ENCODE measurements around the gene SEMA4G.
A peak's percentile ranks its signal among the peaks of the same experiment; 100 is the strongest.
"Not testable (repeated sequence)": the region's sequence is repeated elsewhere in the genome, so short reads cannot be mapped to it uniquely, and the experiment has no call there.

SEMA4G gene

DNA sequence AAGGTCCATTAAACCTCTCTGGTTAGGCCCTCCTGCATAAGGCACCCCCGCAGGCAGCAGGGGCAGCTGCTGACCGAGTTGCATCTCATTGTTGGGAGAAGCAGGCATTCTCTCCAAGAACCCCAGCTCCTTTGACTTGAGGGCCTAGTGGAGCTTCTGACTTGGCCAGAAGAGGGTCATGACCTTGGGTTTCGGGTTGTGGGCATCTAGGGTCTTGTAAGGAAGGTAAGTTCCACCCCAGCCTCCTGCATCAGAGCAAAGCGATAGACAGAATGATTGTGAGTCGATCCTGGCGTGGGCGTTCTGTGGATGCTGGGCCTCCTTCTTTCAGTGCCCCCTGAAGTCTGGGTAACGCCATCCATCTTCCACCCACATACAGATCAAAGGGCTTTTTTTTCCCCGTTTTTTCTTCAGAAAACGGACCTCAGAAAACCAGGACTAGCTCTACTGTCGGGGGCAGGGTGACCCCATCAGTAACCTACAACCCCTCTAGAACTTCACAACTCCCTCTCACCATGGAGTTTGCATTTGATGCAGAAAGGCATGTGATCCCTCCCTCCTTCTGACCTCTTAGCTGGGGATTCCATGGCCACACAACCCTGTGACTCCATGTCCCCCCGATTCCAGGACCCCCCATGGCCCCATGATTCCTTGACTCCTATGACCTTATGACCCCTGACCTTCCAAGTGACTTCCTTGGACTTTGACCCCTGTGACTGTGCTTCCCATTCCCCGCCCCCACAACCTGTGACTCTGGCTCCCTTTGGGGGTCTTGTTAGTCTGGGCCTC is 3.0 kb downstream of the SEMA4G start:
- no peak for DNase-seq

DNA sequence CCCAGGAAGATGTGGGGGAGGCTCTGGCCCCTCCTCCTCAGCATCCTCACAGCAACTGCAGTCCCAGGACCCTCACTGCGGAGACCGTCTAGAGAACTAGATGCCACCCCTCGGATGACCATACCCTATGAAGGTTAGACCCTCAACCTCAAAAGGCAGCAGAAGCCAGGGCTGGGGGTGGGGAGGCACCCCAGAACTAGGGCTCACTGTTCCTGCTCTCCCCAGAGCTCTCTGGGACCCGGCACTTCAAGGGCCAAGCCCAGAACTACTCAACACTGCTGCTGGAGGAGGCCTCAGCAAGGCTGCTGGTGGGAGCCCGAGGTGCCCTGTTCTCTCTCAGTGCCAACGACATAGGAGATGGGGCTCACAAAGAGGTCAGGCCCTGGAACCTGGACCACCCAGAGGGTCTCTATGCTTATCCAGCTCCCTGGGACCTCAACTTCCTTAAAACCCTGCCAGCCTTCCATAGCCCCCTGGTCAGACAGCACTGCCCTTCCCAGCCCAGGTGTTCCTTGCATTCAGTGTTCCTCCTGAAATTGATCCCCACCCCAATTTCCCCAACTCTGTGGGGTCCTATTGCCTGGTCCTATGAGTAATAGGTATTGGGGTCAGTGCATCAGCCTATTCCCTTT is 3.7 kb downstream of the SEMA4G start:
- DNase-seq, result no peak

DNA sequence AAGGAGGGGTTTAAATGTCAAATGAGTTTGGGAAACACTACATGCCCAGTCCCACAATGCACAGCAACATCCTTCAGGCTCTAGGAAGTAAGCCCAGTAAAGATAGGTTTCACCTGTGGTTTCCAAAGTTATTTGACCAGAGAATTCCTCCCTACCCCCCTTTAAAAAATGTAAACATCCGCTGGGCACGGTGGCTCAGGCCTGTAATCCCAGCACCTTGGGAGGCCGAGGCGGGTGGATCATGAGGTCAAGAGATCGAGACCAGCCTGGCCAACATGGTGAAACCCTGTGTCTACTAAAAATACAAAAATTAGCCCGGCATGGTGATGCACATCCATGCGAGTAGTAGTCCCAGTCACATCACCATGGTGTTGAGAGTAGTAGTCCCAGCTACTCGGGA is 6.1 kb downstream of the SEMA4G start:
- DNase-seq, result not testable (repeated sequence)

DNA sequence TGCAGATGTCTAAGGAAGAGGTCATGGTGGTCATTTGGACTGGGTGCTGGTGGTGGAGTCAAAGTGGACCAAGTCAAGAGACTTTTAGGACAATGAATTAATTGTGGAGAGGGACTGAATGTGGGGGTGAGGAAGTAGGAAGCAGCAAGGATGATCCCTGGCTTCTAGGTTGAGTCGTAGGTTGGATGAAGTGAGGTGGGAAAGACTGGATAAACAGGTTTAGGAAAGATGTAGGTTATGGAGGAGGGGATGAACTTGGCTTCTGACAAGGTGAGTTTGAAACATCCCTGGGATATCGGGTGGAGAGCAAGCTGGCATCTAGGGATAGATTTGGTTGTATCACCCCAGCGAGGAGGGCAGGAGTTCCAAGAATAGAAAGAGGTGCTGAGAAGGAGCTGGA is 7.6 kb downstream of the SEMA4G start:
- DNase-seq, result no peak

DNA sequence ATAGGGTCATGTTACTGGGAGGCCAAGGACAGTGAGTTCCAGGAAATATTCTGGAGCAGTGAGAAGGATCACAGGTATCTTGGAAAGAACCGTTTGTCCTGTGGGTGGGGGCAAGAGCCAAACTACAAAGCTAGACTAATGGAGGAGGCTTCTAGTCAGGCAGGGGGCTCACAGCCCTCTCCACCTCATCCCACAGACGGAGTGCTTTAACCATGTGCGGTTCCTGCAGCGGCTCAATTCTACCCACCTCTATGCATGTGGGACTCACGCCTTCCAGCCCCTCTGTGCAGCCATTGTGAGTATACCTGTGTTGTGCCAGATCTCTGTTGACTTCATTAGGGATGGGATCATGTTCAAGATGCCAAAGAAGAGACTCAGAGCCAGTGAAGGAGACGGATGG is 8.1 kb downstream of the SEMA4G start:
- no peak for DNase-seq

DNA sequence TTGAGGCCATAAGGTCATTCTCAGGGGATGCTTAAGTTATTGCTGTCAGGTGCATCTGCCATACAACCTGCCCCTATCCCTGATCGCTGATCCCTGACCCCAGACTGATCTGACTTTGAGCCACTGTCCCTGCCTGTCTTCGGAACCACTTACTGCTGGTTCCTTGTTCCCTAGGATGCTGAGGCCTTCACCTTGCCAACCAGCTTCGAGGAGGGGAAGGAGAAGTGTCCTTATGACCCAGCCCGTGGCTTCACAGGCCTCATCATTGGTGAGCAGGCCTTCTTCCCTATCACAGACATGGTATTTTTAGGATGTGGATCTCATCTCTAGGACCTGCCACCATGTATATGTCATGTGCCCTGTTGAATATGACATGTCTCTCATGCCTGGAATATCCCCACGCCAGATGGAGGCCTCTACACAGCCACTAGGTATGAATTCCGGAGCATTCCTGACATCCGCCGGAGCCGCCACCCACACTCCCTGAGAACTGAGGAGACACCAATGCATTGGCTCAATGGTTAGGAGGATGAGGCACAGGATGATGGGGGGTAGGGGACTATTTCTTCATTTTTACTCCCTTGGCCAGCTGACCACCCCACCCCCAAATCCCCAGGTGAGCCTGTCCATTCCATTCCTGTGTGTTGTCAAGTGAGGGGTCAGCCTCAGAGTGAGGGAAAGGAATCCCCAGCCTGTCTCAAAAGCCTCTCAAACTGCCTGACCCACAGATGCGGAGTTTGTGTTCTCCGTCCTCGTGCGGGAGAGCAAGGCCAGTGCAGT is 9.0 kb downstream of the SEMA4G start:
- DNase-seq, result no peak

DNA sequence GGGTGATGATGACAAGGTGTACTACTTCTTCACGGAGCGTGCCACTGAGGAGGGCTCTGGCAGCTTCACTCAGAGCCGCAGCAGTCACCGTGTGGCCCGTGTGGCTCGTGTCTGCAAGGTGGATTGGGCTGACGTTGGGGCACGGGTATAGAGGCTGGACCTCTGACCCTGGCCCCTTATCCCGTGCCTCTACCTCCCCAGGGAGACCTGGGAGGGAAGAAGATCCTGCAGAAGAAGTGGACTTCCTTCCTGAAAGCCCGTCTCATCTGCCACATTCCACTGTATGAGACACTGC is 9.5 kb downstream of the SEMA4G start:
- no peak for DNase-seq

DNA sequence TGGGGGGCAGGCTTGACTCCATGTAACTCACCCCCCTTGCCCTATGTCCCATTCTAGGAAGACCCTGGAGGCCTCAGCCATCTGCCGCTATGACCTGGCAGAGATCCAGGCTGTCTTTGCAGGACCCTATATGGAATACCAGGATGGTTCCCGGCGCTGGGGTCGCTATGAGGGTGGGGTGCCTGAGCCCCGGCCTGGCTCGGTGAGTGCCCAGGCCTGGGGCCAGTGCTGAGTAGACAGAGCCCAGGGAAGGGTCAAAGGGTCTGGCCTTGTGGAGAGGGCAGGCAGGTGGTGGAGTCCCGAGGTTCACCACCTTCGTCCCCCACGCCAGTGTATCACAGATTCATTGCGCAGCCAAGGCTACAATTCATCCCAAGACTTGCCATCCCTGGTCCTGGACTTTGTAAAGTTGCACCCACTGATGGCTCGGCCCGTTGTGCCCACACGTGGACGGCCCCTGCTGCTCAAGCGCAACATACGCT is 10.5 kb downstream of the SEMA4G start:
- no peak for DNase-seq

DNA sequence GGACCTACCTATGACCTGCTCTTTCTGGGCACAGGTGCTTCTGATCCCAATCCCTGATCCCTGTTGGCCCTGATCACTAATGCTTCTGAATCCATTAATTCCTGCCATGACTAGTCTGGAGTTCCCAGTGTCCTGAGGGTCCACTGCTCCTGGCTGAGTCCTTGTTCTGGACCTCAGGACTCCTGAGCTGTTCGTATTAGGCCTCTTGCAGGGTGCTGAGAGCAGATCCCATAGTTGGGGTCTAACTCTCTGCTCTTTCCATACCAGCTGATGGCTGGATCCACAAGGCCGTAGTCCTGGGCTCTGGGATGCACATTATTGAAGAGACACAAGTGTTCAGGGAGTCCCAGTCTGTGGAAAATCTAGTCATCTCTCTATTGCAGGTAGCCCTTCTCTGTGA is 11.0 kb downstream of the SEMA4G start:
- no peak for DNase-seq

DNA sequence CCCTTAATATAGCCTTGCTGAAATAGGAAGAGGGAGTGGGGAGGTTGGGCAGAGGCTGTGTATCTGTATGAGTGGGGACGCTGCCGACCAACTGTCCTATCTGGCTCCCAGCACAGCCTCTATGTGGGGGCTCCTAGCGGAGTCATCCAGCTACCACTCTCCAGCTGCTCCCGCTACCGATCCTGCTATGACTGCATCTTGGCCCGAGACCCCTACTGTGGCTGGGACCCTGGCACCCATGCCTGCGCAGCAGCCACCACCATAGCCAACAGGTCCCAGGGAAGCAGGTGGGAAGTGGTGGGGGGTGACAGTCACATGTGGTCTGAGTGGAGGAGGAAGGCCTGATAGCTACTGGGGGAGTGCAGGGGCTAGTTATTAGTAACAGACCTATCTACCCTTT is 11.4 kb downstream of the SEMA4G start:
- DNase-seq, result no peak

DNA sequence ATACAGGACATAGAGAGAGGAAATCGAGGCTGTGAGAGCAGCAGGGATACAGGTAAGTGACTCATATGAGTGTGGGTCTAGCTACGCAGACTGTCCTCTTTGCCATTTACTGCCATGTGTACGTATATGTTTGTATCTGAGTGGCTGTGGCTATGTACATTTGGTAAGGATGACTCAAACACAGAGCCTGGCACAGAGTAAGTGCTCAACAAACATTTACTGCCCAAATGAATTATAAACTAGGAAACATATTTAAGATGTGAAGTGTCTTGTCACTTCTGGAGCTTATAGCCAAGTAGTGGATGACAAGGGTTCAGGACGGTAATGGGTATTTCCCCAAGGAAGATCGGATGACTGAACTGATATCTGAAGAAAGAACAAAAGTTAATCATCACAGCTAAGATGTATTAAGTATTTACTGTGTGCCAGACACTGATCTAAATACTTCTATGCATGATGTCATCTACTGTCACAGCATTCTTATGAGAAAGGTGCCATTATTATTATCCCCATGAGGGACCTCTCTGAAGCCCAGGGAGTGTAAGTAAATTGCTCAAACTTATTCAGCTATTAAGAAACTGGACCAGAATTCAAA is 12.0 kb downstream of the SEMA4G start:
- DNase-seq, result no peak

DNA sequence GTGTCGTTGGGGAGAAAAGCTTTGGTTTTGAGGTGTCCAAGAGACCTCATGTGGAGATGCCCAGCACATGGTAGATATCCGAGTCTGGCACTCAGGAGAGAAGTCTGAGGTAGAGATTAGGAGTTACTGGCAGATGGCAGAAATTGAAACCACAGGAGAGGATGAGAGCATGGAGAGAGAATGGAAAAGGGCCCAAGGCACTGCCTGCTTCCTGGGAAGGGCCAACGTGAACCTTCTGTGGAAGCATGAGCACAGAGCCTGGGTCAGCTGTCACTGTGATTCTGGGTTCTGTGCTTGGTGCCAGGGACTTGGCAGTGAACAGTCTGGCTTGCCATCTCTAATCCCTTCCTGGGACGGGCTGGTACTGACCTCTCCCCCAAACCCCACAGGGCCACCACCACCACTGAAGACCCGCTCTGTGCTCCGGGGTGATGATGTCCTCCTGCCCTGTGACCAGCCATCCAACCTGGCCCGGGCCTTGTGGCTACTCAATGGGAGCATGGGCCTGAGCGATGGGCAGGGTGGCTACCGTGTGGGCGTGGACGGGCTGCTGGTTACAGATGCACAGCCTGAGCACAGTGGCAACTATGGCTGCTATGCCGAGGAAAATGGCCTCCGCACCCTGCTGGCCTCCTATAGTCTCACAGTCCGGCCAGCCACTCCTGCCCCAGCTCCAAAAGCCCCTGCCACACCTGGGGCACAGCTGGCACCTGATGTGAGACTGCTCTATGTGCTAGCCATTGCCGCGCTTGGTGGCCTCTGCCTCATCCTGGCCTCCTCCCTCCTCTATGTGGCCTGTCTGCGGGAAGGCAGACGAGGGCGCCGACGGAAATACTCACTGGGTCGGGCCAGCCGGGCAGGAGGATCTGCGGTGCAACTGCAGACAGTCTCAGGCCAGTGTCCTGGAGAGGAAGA is 13.9 kb downstream of the SEMA4G start:
- DNase-seq, result no peak

DNA sequence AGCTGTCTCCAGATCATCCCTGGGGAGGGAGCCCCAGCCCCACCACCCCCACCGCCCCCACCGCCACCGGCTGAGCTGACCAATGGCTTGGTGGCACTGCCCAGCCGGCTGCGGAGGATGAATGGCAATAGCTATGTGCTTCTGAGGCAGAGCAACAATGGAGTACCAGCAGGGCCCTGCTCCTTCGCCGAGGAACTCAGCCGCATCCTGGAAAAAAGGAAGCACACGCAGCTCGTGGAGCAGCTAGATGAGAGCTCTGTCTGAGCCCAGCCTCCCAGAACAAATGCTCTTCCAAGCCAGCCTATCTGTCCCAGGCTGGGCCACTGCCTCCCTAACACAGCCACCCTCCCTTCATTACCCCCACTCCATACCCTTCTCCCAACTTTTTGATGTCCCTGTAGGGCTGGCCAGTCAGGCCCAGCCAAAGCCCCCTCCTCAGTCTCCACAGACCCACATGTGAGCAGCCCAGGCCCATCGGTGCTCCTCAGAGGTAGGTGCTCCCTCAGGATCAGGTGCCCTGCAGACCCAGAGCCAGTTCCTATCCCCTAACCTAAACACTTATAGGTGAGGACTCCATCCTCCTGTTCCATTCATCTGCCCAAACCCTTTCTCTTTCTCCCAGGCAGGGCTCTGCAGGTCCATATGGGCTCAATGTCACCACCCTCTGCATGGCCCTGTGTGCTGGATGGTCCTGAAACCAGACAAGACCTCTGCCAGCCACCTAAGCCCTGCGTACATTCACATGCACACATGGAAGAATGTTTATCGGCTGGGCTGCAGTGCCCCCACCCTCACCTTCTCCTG is 14.8 kb downstream of the SEMA4G start:
- no peak for DNase-seq

DNA sequence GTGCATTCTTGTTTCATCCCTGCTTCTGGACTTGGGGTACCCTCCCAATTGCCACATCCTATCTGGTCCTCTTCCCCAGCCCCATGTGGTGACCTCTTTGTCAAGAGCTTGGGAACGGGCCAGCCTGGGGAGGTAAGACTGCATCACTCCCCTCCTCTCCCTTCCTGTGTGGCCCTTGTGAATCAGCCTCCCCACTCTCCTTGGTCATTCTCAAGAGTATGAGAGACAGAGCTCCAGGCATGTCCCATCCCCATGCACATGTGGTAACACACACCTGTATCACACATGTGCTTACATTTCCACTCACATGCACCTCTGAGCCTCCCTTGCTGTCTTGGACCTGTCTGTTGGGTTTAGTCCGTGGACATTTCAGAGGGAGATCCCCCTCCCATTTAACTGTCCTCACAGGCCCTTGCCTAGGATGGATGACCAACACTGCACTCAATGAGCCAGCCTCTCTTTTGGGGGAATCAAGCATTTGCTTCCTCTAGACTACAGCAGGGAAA is 15.4 kb downstream of the SEMA4G start:
- no peak for DNase-seq

DNA sequence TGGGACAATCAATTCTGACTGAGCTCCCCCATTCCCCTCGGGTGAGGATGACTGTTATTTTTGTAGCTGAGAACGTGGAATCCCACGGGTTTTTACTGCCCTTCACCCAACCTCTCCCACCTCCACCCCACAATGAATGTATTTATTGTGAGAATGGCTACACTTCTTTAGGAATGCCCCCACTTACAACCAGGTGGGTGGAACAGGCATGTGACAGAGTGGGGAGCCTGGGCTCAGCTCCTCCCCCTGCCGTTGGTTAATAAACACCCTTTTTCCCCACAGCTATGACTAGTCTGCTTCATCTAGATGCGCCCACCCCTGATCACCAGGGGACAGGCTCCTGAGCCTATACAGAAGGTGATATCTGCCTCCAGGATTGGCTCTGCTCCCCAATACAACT is 16.0 kb downstream of the SEMA4G start:
- DNase-seq, result no peak

DNA sequence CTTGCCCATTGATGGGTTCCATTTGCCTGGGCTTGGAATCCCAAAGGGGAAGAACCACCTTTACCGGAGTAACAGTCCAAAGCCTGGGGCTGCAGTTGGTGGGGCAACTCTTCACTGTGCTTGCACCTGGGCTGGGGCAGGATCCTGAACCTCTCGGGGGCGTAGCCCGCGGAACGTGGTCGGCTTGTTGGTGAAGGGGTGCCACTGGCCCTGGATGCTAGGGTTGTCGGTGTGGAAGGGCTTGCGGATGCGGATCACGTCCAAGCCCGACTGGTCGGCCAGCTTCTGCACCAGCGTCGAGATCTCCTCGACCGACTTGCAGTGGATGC is 17.3 kb downstream of the SEMA4G start:
- DNase-seq, result no peak

DNA sequence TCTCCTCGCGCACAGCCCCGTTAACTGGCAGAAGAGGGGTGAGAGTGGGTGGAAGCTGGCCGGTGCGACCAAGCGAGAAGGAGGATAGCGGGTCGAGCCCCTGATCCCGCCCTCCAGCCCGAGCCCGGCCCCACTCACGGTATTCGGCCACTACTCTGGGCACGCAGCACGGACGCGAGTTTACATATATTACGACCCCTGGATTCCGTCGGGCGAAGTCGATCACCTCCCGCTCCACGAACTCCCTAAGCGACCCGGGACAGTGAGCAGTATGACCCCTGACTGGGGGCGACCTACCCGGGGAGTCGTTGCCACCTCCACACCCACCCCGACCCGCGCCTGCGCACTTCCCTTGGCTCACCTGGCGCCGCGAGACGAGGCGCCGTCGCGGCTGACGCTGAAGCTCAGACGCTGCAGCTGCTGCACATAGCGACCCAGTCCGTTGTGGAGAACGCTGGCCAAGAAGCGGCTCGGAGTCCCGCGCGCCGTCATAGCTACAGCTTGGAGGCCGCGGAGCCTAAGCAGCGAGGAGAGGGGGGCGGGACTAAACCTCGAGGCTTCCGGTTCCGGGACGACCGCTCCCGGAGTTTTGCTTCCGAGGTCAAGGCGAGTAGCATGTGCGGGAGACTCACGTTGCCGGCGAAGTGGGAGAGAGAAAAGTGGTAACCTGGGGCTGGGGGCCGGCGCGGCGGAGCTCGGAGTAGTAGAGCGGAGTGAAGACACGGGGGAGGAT is 17.8 kb downstream of the SEMA4G start, which contains the start of the genes MRPL43 and TWNK:
TSS of gene MRPL43 (minus strand) at position 546 of the 733 bp plus-strand sequence. CDS start at position 492, 54 bp downstream.
TSS of gene TWNK (plus strand) at position 592 of the 733 bp plus-strand sequence. CDS start 668 bp downstream, outside the sequence.
- DNase-seq, result peak; percentile 77

DNA sequence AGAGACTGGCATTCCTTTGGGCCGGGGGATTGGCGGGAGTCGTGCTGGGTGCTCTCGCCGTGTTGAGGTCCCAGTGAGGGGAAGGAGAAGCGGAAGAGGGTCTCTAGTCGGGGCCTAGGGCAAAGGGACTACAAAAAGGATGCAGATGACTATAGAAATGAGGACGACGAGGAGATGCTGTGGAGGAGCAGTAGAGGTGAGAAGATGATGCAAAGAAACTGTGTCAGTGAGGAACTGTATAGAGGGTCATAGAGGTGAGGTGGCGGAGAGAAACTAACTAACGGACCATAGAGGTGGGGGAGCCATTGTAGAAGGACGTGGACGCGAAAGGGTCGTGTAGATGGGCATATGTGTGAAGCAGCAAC is 18.4 kb downstream of the SEMA4G start:
- DNase-seq, result no peak

DNA sequence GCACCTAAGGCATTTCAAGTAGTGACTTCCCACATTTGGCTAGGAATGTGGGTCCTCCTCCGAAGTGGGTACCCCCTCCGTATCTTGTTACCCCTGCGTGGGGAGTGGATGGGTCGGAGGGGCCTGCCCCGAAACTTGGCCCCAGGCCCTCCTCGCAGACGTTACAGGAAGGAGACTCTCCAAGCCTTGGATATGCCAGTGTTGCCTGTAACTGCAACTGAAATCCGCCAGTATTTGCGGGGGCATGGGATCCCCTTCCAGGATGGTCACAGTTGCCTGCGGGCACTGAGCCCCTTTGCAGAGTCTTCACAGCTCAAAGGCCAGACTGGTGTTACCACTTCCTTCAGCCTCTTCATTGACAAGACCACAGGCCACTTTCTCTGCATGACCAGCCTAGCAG is 18.9 kb downstream of the SEMA4G start:
- DNase-seq, result no peak

DNA sequence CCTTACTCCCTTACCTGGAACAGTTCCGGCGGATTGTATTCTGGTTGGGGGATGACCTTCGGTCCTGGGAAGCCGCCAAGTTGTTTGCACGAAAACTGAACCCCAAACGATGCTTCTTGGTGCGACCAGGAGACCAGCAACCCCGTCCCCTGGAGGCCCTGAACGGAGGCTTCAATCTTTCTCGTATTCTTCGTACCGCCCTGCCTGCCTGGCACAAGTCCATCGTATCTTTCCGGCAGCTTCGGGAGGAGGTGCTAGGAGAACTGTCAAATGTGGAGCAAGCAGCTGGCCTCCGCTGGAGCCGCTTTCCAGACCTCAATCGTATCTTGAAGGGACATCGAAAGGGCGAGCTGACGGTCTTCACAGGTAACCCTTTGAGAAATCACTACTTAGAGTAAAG is 19.8 kb downstream of the SEMA4G start:
- DNase-seq, result no peak
